GM18861 (cell line): ENCODE results near the gene LRRTM2.

ENCODE experiments used
- ATAC-seq: cut with Tn5 transposase; IDR thresholded peaks from one replicate; pipeline ENCODE4 v1.9.1; 2021; ENCODE audit not compliant: unreplicated experiment

The LRRTM2 gene

GRCh38 chr5:138884094-138884493 is 9.0 kb upstream of the LRRTM2 start:
- no peak for ATAC-seq

DNA sequence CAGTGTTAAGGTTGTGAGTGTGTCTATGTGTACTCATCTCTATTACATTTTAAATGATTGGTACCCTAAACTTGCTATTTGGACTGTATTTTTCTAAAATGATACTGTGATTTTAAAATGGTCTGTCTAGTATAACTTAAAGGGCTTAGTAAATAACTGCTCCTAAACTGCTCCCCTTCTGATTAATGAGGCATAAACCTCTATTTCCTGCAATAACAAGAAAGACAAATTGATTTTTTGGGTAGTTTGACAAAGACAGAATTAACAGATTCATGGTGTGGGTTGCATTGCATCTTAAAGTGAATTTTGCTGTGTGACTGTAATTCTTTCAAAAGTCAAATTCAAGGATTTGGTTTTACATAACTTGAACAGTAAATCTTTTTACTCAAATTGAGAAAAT is 8.1 kb upstream of the LRRTM2 start:
- ATAC-seq = no peak

- ATAC-seq = no peak
These were observed 3.5 kb upstream of the LRRTM2 start for GRCh38 chr5:138878437-138879235.

GRCh38 chr5:138876811-138877210 is 1.7 kb upstream of the LRRTM2 start:
- ATAC-seq = no peak

DNA sequence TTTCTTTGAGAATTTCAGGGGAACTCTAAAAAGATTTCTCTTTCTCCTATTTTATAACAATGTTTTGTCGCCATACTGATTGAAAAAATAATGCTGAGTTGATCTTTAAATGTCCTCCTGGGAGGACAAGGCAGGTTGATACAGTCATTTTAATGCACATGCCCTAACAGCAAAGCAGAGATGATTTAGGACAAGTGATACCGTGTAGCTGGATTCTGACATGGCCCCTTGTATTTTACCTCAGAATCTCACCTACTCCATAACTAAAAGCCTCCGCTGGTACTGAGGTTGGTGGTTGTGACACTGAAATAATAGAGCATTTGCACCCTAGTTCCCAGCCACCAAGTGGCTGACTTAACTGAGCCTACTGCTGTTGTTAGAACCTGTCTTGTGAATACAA is 811 bp upstream of the LRRTM2 start:
- no peak for ATAC-seq

DNA sequence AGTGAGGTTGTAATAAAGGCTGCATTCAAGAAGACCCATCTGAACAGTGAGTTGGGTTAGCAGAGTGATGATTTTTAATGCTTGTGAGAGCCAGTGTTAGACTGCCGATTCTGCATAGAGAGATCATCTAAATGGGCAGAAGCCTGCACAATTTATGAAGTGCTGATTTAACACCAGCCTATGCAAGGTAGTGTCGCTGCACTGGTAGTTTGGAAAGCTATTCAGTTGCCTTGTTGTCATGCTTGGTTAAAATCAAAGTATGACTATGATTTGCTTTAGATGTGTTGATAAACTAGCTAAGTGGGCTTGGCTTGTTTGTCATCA is 379 bp upstream of the LRRTM2 start:
- ATAC-seq = no peak

DNA sequence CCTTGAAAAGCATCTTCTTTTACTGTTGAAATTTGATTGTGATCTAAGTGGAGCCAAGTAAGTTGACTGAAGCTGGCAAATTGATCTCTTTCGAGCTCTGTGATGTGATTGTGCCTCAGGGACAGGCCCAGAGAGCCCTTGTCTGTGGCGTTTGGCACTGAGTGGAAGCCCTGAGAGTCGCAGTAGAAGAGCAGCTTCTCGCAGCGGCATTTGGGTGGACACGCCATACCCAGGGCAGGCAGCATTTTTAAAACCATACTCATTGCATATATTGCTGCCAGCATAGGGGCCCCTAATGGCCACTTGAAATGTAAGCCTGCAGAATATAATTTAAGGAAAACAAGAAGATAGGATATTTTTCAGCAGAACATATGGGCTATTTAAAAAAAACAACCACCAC is 894 bp downstream of the LRRTM2 start:
- no peak for ATAC-seq

GRCh38 chr5:138873466-138874221 is 1.5 kb downstream of the LRRTM2 start:
- no peak for ATAC-seq

- no peak for ATAC-seq
These were observed 2.2 kb downstream of the LRRTM2 start for GRCh38 chr5:138872841-138873465.

- no peak for ATAC-seq
These were observed 4.5 kb downstream of the LRRTM2 start for GRCh38 chr5:138870611-138871010.

DNA sequence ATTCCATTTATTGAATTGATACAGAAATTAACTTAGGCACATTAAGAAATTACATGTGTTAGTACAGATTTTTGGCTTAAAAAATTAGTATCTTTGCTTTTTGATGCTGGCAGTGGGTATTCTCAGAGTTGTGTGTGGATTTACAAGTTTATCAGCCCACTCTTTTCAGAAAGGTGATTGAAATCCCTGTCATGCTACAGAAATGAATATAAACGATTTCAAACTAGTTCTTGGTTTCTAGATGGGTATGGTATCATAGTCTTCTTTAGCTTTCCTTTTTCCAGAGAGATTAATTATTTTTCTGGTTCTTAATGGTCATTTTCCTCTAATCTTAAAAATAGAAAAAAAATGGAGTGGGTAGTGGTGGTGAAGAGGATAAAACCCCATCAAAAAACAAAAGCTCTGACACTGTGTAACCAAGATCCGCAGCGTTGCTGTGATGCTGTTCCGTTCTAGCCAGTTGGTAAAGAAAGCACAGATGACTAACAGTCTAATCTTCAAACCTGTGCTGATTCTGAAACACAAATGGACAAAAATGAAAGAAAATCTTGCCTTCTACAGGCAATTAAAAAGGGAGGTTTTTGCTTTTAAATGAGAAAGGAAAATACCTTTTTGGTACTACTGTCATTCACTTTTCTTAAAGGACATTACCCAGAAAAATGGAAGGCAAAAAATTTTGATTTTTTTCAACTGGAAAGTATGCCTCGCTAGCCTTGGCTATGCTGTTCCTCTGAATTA is 5.2 kb downstream of the LRRTM2 start:
- no peak for ATAC-seq

GRCh38 chr5:138869038-138869437 is 6.1 kb downstream of the LRRTM2 start:
- no peak for ATAC-seq

- ATAC-seq = no peak
These were observed 8.1 kb downstream of the LRRTM2 start for GRCh38 chr5:138867011-138867410.

GRCh38 chr5:138853132-138853531 is 22.0 kb downstream of the LRRTM2 start:
- no peak for ATAC-seq

GRCh38 chr5:138850865-138851435 is 24.2 kb downstream of the LRRTM2 start:
- ATAC-seq = no peak

DNA sequence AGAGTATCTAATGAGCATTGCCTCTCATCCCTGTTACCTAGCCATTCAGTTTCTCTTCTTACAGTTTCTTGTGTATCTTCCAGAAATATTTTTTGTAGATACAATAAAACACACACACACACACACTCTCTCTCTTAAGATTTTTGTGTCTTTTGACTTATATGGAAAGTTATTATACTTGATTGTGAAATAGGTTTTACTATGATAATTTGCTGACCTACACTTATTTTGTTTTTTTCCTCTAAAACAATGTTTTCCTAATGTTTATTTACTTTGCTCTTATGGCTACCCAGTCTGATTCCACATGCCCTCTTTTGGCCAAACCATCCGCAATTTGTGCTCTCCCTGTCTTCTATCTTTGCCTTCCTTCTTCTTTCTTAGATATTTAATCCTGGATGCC is 25.3 kb downstream of the LRRTM2 start:
- no peak for ATAC-seq

GRCh38 chr5:138849439-138849838 is 25.7 kb downstream of the LRRTM2 start:
- no peak for ATAC-seq

- no peak for ATAC-seq
These were observed 30.2 kb downstream of the LRRTM2 start for GRCh38 chr5:138844812-138845513.

- ATAC-seq = no peak
These were observed 31.0 kb downstream of the LRRTM2 start for GRCh38 chr5:138844125-138844461.

- no peak for ATAC-seq
These were observed 31.6 kb downstream of the LRRTM2 start for GRCh38 chr5:138843316-138844124.
